HL-60/S4 treated with retinoic acid at 250 ng/mL for 4 days and 3 days (cell line): Measurements from ENCODE around the gene PITPNM2.

Experiments
- in situ Hi-C: fragments of 300-500 bp; cut with MboI; formaldehyde crosslinking; loops from 2 replicates; pipeline ENCODE4 v1.7.0; 2022; ENCODE audit warnings: low sequenced_read_pairs

The PITPNM2 gene

GRCh38 chr12:123145211-123145610 lies 5.7 kb downstream of the PITPNM2 start:
- in situ Hi-C loops = no loop called here

- in situ Hi-C loops = no loop called here
These were observed 7.0 kb downstream of the PITPNM2 start for GRCh38 chr12:123143736-123144461.

- in situ Hi-C loops = no loop called here
These were observed 7.8 kb downstream of the PITPNM2 start for GRCh38 chr12:123142921-123143735.

GRCh38 chr12:123142518-123142840 lies 8.4 kb downstream of the PITPNM2 start:
- in situ Hi-C loops = no loop called here

- in situ Hi-C loops = no loop called here
These were observed 9.0 kb downstream of the PITPNM2 start for GRCh38 chr12:123141615-123142517.

- in situ Hi-C loops = no loop called here
These were observed 9.9 kb downstream of the PITPNM2 start for GRCh38 chr12:123140676-123141614.

GRCh38 chr12:123139926-123140675 lies 10.8 kb downstream of the PITPNM2 start:
- in situ Hi-C loops = no loop called here

- in situ Hi-C loops = no loop called here
These were observed 15.2 kb downstream of the PITPNM2 start for GRCh38 chr12:123135688-123136087.

GRCh38 chr12:123134826-123135225 lies 16.1 kb downstream of the PITPNM2 start:
- in situ Hi-C loops = no loop called here

- in situ Hi-C loops = no loop called here
These were observed 16.6 kb downstream of the PITPNM2 start for GRCh38 chr12:123134271-123134671.

- in situ Hi-C loops = no loop called here
These were observed 17.2 kb downstream of the PITPNM2 start for GRCh38 chr12:123133701-123134100.

GRCh38 chr12:123132951-123133619 lies 17.8 kb downstream of the PITPNM2 start:
- in situ Hi-C loops = no loop called here

GRCh38 chr12:123131879-123132402 lies 18.9 kb downstream of the PITPNM2 start:
- in situ Hi-C loops = no loop called here

- in situ Hi-C loops = no loop called here
These were observed 19.5 kb downstream of the PITPNM2 start for GRCh38 chr12:123131291-123131832.

GRCh38 chr12:123129621-123130020 lies 21.3 kb downstream of the PITPNM2 start:
- in situ Hi-C loops = no loop called here

- in situ Hi-C loops = no loop called here
These were observed 23.8 kb downstream of the PITPNM2 start for GRCh38 chr12:123127182-123127495.

- in situ Hi-C loops = no loop called here
These were observed 24.4 kb downstream of the PITPNM2 start for GRCh38 chr12:123126294-123127181.

- in situ Hi-C loops = no loop called here
These were observed 28.3 kb downstream of the PITPNM2 start for GRCh38 chr12:123122626-123123025.
